ES-I3 (cell line): Measurements from ENCODE around the gene SLC35A4.

ENCODE experiments used
- H3K36me3 ChIP-seq: 2 replicates; pipeline ENCODE4 v1.6.1; 2013; ENCODE audit warnings: mild to moderate bottlenecking, low read length, control low read depth, moderate library complexity; ENCODE audit not compliant: insufficient read depth
- H3K4me1 ChIP-seq: 2 replicates; pipeline ENCODE4 v1.6.1; 2013; ENCODE audit warnings: mild to moderate bottlenecking, control low read depth, low read length; ENCODE audit not compliant: insufficient read depth
- H3K9ac ChIP-seq: 2 replicates; pipeline ENCODE4 v1.6.1; 2013; ENCODE audit warnings: low read depth, mild to moderate bottlenecking, low read length, moderate library complexity
- H3K9me3 ChIP-seq: 2 replicates; pipeline ENCODE4 v1.6.1; 2013; ENCODE audit warnings: mild to moderate bottlenecking, low read length, moderate library complexity; ENCODE audit not compliant: control insufficient read depth, insufficient read depth

SLC35A4 gene

DNA sequence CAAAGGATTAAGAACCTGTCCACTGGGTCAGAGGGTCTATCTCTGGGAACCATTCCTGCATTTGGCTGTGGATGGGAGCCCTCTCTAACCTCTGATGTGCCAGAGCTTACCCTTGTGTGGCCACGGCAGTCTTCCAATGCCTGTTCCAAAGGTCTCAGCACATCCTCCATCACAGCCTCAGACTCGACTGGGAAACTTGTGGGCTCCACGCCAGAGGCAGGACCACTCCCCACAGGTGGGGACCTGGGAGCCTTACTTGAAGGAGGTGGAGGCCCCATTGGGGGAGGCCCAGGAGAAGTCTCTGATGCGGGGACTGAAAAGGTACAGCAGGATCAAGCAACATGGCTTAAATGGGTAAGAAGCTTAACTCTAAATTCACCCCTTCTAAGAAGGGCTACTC, 12.8 kb upstream of the SLC35A4 start:
- H3K4me1 ChIP-seq: peaks cover 6% of the 10 kb centered on the region; the same call in 1 of the 2 replicates

GRCh38 chr5:140553657-140554056, 11.0 kb upstream of the SLC35A4 start:
- H3K9ac ChIP-seq: no peak overlapping the region
- H3K4me1 ChIP-seq: peaks cover 2% of the 10 kb centered on the region; the same call in 1 of the 2 replicates
- H3K36me3 ChIP-seq: peaks cover 28% of the 10 kb centered on the region
- H3K9me3 ChIP-seq: no peaks in the 10 kb centered on the region

More for the DNA sequence above, 12.8 kb upstream of the SLC35A4 start:
- peaks cover 28% of the 10 kb centered on the region for H3K36me3 ChIP-seq
- H3K9ac ChIP-seq: no peak overlapping the region
- H3K9me3 ChIP-seq: no peaks in the 10 kb centered on the region

GRCh38 chr5:140554454-140554853, 10.2 kb upstream of the SLC35A4 start:
- no peaks in the 10 kb centered on the region for H3K9me3 ChIP-seq
- H3K36me3 ChIP-seq: peaks cover 27% of the 10 kb centered on the region
- H3K4me1 ChIP-seq: no peaks in the 10 kb centered on the region
- H3K9ac ChIP-seq: no peak overlapping the region

- Histone ChIP-seq H3K4me1 (no peaks in the 10 kb centered on the region), H3K9ac (peak overlapping the region; percentile 90), H3K36me3 (peaks cover 14% of the 10 kb centered on the region; the same call in 1 of the 2 replicates), H3K9me3 (no peaks in the 10 kb centered on the region)
Observed at GRCh38 chr5:140555747-140556312, 8.8 kb upstream of the SLC35A4 start.

- peaks cover 12% of the 10 kb centered on the region; the same call in 1 of the 2 replicates for H3K36me3 ChIP-seq
- no peaks in the 10 kb centered on the region for H3K9me3 ChIP-seq
- peak overlapping the region; percentile 90 for H3K9ac ChIP-seq
- no peaks in the 10 kb centered on the region for H3K4me1 ChIP-seq
Observed at GRCh38 chr5:140556438-140556837, 8.2 kb upstream of the SLC35A4 start.

DNA sequence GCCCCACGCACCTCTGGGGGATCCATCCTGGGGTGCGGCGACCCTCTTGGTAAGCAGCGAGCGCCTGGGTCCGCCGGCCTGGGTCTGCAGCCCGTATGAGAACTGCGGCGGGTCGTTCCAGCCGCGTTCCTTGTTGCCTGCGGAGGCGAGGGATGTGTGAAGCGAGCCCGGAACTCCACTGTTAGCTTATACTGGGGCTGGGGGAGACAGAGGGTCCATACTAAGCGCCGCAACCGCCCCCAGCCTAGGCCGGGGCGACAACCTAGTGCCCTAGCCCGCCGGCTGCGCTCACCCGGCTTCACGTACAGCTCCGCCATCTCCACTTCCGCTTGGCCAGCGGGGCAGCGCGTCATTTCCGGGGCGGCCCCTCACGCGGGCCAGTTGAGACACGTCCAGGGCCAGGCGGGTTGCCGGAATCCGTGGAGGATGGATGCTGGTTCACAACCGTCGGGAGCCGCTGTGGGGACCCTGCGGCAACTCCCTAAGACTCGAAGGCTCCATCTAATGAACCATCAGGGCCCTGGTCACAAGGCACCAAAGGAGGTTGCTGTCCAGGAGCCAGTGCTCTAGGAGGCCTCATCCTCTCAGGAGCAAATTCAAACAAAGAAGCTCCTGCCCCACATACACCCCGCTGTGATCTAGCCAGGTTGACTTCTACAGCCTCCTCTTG, 7.4 kb upstream of the SLC35A4 start, which contains the start of gene SRA1:
Gene SRA1 (minus strand): TSS at position 338 of the 670 bp plus-strand sequence. CDS start 21 bp downstream, at position 317.
- no peaks in the 10 kb centered on the region for H3K9me3 ChIP-seq
- H3K36me3 ChIP-seq: peaks cover 9% of the 10 kb centered on the region; the same call in 1 of the 2 replicates
- no peaks in the 10 kb centered on the region for H3K4me1 ChIP-seq
- peak within 1 kb of the TSS; percentile 90 for H3K9ac ChIP-seq

DNA sequence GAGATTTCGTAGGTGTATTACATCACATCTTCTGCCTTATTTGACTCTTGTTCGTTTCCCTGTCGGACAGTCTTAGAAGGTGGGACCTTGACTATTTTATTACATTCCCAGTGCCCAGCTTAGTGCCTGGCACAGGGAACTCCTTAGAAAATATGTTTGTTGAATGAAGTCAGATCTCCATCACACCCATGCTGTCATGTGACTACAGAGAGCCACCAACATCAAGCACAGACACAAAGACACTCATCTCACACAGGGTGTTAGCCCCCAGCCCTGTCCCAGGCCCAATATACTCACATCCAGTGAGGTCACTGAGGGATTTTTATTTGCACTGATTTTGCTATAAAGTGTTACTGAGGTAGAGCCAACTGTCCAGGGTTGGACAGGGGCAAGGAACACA, 6.7 kb upstream of the SLC35A4 start:
- Histone ChIP-seq H3K36me3 (peaks cover 7% of the 10 kb centered on the region; the same call in 1 of the 2 replicates), H3K9ac (peak overlapping the region; percentile 90; the same call in 1 of the 2 replicates), H3K9me3 (no peaks in the 10 kb centered on the region), H3K4me1 (no peaks in the 10 kb centered on the region)

DNA sequence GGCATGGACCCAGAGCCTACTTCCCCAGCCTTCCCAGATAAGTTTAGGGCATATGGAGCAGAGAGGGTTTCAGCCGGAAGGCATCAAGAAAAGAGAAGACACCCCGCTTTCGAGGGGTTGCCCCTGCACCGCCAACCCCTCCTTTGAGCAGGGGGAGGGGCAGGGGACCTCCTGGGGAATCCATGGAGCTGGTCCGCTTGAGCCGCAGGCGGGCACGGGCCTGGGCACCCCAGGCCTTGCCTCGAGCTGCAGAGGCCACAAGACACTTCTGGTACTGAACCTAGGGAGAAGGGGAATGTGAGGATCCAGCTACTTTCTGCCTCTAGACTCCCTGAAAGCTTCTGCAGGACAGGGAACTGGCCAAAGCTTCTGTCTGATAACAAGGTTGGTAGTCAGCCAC, 6.1 kb upstream of the SLC35A4 start:
- Histone ChIP-seq H3K4me1 (no peaks in the 10 kb centered on the region), H3K9me3 (no peaks in the 10 kb centered on the region), H3K36me3 (peaks cover 4% of the 10 kb centered on the region; the same call in 1 of the 2 replicates), H3K9ac (no peak overlapping the region)

GRCh38 chr5:140560227-140560626, 4.4 kb upstream of the SLC35A4 start:
- Histone ChIP-seq H3K4me1 (no peaks in the 10 kb centered on the region), H3K36me3 (no peaks in the 10 kb centered on the region), H3K9me3 (no peaks in the 10 kb centered on the region), H3K9ac (no peak overlapping the region)

GRCh38 chr5:140561753-140562523, 2.7 kb upstream of the SLC35A4 start:
- no peak overlapping the region for H3K9ac ChIP-seq

GRCh38 chr5:140563596-140563995, 1.0 kb upstream of the SLC35A4 start:
- peak overlapping the region; percentile 80 for H3K9ac ChIP-seq
- H3K4me1 ChIP-seq: no peaks in the 10 kb centered on the region
- H3K36me3 ChIP-seq: no peaks in the 10 kb centered on the region; the same call in 1 of the 2 replicates
- no peaks in the 10 kb centered on the region for H3K9me3 ChIP-seq

More at GRCh38 chr5:140561753-140562523, 2.7 kb upstream of the SLC35A4 start:
- H3K4me1 ChIP-seq: no peaks in the 10 kb centered on the region
- no peaks in the 10 kb centered on the region for H3K9me3 ChIP-seq
- no peaks in the 10 kb centered on the region; the same call in 1 of the 2 replicates for H3K36me3 ChIP-seq

DNA sequence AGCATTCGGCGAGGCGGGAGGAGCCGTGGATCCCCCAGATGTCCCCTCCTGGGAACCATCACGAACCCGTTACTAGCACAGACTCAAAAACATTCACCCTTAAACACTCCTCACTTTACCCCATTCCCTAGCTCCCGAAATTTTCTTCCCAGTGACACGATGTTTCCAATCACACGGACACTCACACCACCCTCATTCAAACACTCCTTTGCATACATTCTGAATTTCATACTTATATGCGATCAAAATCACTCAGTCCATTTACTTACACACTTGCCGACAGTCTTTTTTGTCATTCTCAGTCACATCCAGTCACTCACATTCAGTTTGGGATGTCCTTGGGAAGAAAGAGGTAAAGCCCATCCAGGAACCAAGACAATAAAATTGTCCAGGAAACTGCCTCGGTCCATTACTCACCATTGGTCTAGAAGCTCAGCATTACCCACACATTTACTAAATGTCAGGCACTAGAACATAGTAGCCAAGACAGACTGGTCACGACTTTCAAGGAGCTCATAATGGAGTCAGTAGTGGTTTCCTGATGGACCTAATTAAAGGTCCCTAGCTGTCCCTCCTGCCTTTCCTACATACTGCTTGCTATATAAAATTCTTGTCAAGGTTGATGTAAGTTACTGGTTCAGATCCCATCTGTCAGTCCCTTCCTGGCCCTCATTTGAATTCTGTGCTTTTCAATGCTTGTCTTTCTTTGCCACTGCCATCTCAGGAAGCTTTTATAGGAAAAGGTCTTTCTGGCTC, 574 bp downstream of the SLC35A4 start:
- Histone ChIP-seq H3K4me1 (no peaks in the 10 kb centered on the region), H3K9ac (peak overlapping the region; percentile 80)

GRCh38 chr5:140565780-140566095, 1.1 kb downstream of the SLC35A4 start:
- Histone ChIP-seq H3K4me1 (no peaks in the 10 kb centered on the region), H3K9me3 (no peaks in the 10 kb centered on the region), H3K9ac (peak overlapping the region; percentile 80; the same call in 1 of the 2 replicates), H3K36me3 (no peaks in the 10 kb centered on the region; the same call in 1 of the 2 replicates)

More for the DNA sequence above, 574 bp downstream of the SLC35A4 start:
- H3K9me3 ChIP-seq: no peaks in the 10 kb centered on the region
- H3K36me3 ChIP-seq: no peaks in the 10 kb centered on the region; the same call in 1 of the 2 replicates

- no peaks in the 10 kb centered on the region for H3K9me3 ChIP-seq
- H3K9ac ChIP-seq: no peak overlapping the region
- H3K36me3 ChIP-seq: no peaks in the 10 kb centered on the region; the same call in 1 of the 2 replicates
- H3K4me1 ChIP-seq: no peaks in the 10 kb centered on the region
Observed at GRCh38 chr5:140566665-140567064, 2.0 kb downstream of the SLC35A4 start.
